Stomach (tissue), 4 donors: ENCODE results near the gene USP7.
"Not testable (repeated sequence)": the region's sequence is repeated elsewhere in the genome, so short reads cannot be mapped to it uniquely, and the experiment has no call there.

Experiments used
- POLR2A ChIP-seq, 4 donors: fragments of 450-650 bp; IDR thresholded peaks; one replicate each; pipeline ENCODE4 v1.6.1; 2016; ENCODE audit warnings: antibody characterized with exemption in 4 of 4, control low read depth in 2 of 4, mild to moderate bottlenecking in 1 of 4, moderate library complexity in 1 of 4
- TF ChIP-seq, protein P1 (sequence below), 7 experiments: fragments of 450-650 bp in 4 of 7; fragments of 200-600 bp in 3 of 7; sonication (generic) in 3 of 7; IDR thresholded peaks; one replicate each; pipeline ENCODE4 v1.5.1; 2016 to 2019; ENCODE audit warnings: antibody characterized with exemption in 7 of 7, control low read depth in 2 of 7, mild to moderate bottlenecking in 1 of 7

DNA sequence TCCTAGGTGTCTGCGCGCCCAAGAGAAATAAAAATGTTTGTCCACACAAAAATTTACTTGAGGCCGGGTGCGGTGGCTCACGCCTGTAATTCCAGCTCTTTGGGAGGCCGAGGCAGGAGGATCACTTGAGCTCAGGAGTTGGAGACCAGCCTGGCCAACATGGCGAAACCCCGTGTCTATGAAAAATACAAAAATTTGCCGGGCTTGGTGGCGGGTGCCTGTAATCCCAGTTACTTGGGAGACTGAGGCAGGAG, 93.8 kb downstream of the USP7 start:
- TF ChIP-seq POLR2A (IDR thresholded peaks at IDR 0.05), result not testable (repeated sequence)
- TF ChIP-seq, protein P1, sequence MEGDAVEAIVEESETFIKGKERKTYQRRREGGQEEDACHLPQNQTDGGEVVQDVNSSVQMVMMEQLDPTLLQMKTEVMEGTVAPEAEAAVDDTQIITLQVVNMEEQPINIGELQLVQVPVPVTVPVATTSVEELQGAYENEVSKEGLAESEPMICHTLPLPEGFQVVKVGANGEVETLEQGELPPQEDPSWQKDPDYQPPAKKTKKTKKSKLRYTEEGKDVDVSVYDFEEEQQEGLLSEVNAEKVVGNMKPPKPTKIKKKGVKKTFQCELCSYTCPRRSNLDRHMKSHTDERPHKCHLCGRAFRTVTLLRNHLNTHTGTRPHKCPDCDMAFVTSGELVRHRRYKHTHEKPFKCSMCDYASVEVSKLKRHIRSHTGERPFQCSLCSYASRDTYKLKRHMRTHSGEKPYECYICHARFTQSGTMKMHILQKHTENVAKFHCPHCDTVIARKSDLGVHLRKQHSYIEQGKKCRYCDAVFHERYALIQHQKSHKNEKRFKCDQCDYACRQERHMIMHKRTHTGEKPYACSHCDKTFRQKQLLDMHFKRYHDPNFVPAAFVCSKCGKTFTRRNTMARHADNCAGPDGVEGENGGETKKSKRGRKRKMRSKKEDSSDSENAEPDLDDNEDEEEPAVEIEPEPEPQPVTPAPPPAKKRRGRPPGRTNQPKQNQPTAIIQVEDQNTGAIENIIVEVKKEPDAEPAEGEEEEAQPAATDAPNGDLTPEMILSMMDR (IDR thresholded peaks at IDR 0.05), result not testable (repeated sequence)
